Natural killer cell (primary cell): ENCODE data around the gene STK32C. TPM values are rescaled to one million over a fixed set of nuclear protein-coding genes. Genes with fewer than 3 reads are reported as not detected.

Experiments
- ATAC-seq, 3 donors: fragments of 150-1000 bp in 2 of 3; fragments of 200-7000 bp in 1 of 3; cut with Tn5 transposase; 1 replicate in 1 of 3; 2 replicates in 2 of 3; pipeline ENCODE4 v1.10.0; 2021; ENCODE audit warnings: mild to moderate bottlenecking in 2 of 3, moderate library complexity in 2 of 3
- DNase-seq, 2 donors: peaks; one replicate each; pipeline versions ENCODE4 v3.0.0 to v3.0.0-alpha.2; 2013 to 2021; ENCODE audit warnings: mixed read lengths in 1 of 2
- H3K27ac ChIP-seq: one replicate; pipeline ENCODE4 v1.5.1; 2013; ENCODE audit warnings: mild to moderate bottlenecking, low read length
- H3K27me3 ChIP-seq: one replicate; pipeline ENCODE4 v1.6.1; 2013; ENCODE audit warnings: low read length; ENCODE audit not compliant: control insufficient read depth, insufficient read depth
- H3K36me3 ChIP-seq: one replicate; pipeline ENCODE4 v1.6.1; 2013; ENCODE audit warnings: low read length; ENCODE audit not compliant: control insufficient read depth, insufficient read depth
- H3K4me1 ChIP-seq: one replicate; pipeline ENCODE4 v1.6.1; 2013; ENCODE audit warnings: low read length; ENCODE audit not compliant: control insufficient read depth, insufficient read depth
- H3K4me3 ChIP-seq: one replicate; pipeline ENCODE4 v1.5.1; 2013; ENCODE audit warnings: low read length
- H3K9me3 ChIP-seq: one replicate; pipeline ENCODE4 v1.6.1; 2013; ENCODE audit warnings: low read length; ENCODE audit not compliant: control insufficient read depth, insufficient read depth
- H3K27ac Mint-ChIP-seq, 2 donors: one replicate each; pipeline ENCODE4 v1.8.0; 2022; ENCODE audit warnings: mild to moderate bottlenecking in 2 of 2, mixed read lengths in 2 of 2, moderate library complexity in 1 of 2
- H3K27me3 Mint-ChIP-seq, 2 donors: one replicate each; pipeline ENCODE4 v1.8.0; 2022; ENCODE audit warnings: low read depth in 2 of 2, mixed read lengths in 2 of 2
- H3K36me3 Mint-ChIP-seq: one replicate; pipeline ENCODE4 v1.8.0; 2022; ENCODE audit warnings: mixed read lengths
- H3K4me1 Mint-ChIP-seq, 2 donors: one replicate each; pipeline ENCODE4 v1.8.0; 2022; ENCODE audit warnings: mixed read lengths in 2 of 2
- H3K4me3 Mint-ChIP-seq: one replicate; pipeline ENCODE4 v1.8.0; 2022; ENCODE audit warnings: mild to moderate bottlenecking, moderate library complexity, mixed read lengths
- H3K9me3 Mint-ChIP-seq, 2 donors: one replicate each; pipeline ENCODE4 v1.8.0; 2022; ENCODE audit warnings: mixed read lengths in 2 of 2
- CTCF ChIP-seq: fragments of 200-600 bp; IDR thresholded peaks from one replicate; pipeline ENCODE4 v1.8.0; 2022; ENCODE audit warnings: antibody characterized with exemption
- WGBS: methylation state at CpG from one replicate; pipeline ENCODE4 v1.1.7; 2013; ENCODE audit warnings: missing lambda C conversion rate; ENCODE audit not compliant: insufficient coverage; 5-methylcytosine and 5-hydroxymethylcytosine counted together
- intact Hi-C: fragments of 100-400 bp; cut with micrococcal nuclease; formaldehyde crosslinking; loops from one replicate; pipeline ENCODE4 v1.14.2; 2022
- total RNA-seq, 4 donors: library from RNA; stranded (reverse); fragments of 120-200 nt in 1 of 4; gene quantifications; one replicate each; pipeline versions ENCODE4 v1.2.3 to v1.2.4, GENCODE V29; 2013 to 2022

The STK32C gene
- total RNA-seq, 3 donors from 2014 or later (not counting 1 experiment from before 2014, with no cell fraction given), result 12.7 to 22.1 (median 17.9) TPM

- peaks cover 25 to 31% of the 10 kb centered on the region in 2 donors for H3K27me3 Mint-ChIP-seq
- no peak overlapping the region for H3K4me3 Mint-ChIP-seq
- no peak overlapping the region for H3K27ac Mint-ChIP-seq
- no peak for DNase-seq
- no peak overlapping the region for H3K27ac ChIP-seq
- no peak for TF ChIP-seq CTCF
- peaks cover 4% of the 10 kb centered on the region for H3K4me1 ChIP-seq
- WGBS, result 73% methylated on average over 19 of the region's 19 CpGs
- H3K4me3 ChIP-seq, result no peak overlapping the region
- H3K9me3 ChIP-seq, result peaks cover 4% of the 10 kb centered on the region
- no peaks in the 10 kb centered on the region for H3K36me3 ChIP-seq
- no peaks in the 10 kb centered on the region for H3K36me3 Mint-ChIP-seq
- H3K27me3 ChIP-seq, result peaks cover 22% of the 10 kb centered on the region
- no peaks in the 10 kb centered on the region for H3K9me3 Mint-ChIP-seq
- intact Hi-C loops, result no loop called here
- peaks cover 0 to 12% of the 10 kb centered on the region in 2 donors for H3K4me1 Mint-ChIP-seq
- no peak for ATAC-seq
Measured at GRCh38 chr10:132176623-132177500, 130.9 kb downstream of the STK32C start.

- Mint-ChIP-seq H3K27ac (no peak overlapping the region), H3K27me3 (peaks cover 25 to 31% of the 10 kb centered on the region in 2 donors), H3K4me3 (no peak overlapping the region), H3K36me3 (no peaks in the 10 kb centered on the region), H3K9me3 (no peaks in the 10 kb centered on the region), H3K4me1 (peaks cover 0 to 12% of the 10 kb centered on the region in 2 donors)
- no peak for TF ChIP-seq CTCF
- Histone ChIP-seq H3K27me3 (peaks cover 22% of the 10 kb centered on the region), H3K4me3 (no peak overlapping the region), H3K27ac (no peak overlapping the region), H3K36me3 (no peaks in the 10 kb centered on the region), H3K9me3 (peaks cover 4% of the 10 kb centered on the region), H3K4me1 (peaks cover 4% of the 10 kb centered on the region)
- intact Hi-C loops, result no loop called here
- peak in 2 of 3 donors; percentile 32 to 46 for ATAC-seq
- no peak for DNase-seq
- WGBS, result 16% methylated on average over 16 of the region's 16 CpGs
Measured at GRCh38 chr10:132175907-132176581, 131.7 kb downstream of the STK32C start.

GRCh38 chr10:132175408-132175807 is 132.3 kb downstream of the STK32C start:
- H3K27me3 ChIP-seq, result peaks cover 22% of the 10 kb centered on the region
- Mint-ChIP-seq H3K4me1 (peaks cover 0 to 12% of the 10 kb centered on the region in 2 donors), H3K27me3 (peaks cover 25 to 31% of the 10 kb centered on the region in 2 donors), H3K36me3 (no peaks in the 10 kb centered on the region), H3K27ac (no peak overlapping the region), H3K4me3 (no peak overlapping the region), H3K9me3 (no peaks in the 10 kb centered on the region)
- TF ChIP-seq CTCF, result no peak
- intact Hi-C loops, result no loop called here
- ATAC-seq (no peak), DNase-seq (no peak)
- no peaks in the 10 kb centered on the region for H3K36me3 ChIP-seq
- H3K27ac ChIP-seq, result no peak overlapping the region
- peaks cover 4% of the 10 kb centered on the region for H3K4me1 ChIP-seq
- H3K9me3 ChIP-seq, result peaks cover 4% of the 10 kb centered on the region
- H3K4me3 ChIP-seq, result no peak overlapping the region
- WGBS, result 46% methylated on average over 6 of the region's 6 CpGs
